GM23338 (cell line): ENCODE results near the gene TRHDE. TPM values are rescaled to one million over a fixed set of nuclear protein-coding genes. Genes with fewer than 3 reads are reported as not detected.

Experiments
- ATAC-seq: fragments of 200-7000 bp; cut with Tn5 transposase; 3 replicates; pipeline ENCODE4 v1.9.1; 2020
- DNase-seq: peaks from one replicate; pipeline ENCODE4 v3.0.0-alpha.2; 2015; ENCODE audit warnings: low spot score
- H2AFZ ChIP-seq: fragments of 200-600 bp; sonication (generic); 2 replicates; pipeline ENCODE4 v1.8.0; 2016; ENCODE audit warnings: antibody characterized with exemption, mild to moderate bottlenecking, moderate library complexity
- H3F3A ChIP-seq: fragments of 200-600 bp; sonication (generic); replicated peaks from 2 replicates; pipeline ENCODE4 v1.8.0; 2017; ENCODE audit warnings: antibody characterized with exemption, mixed run types, low read depth
- H3K27ac ChIP-seq: fragments of 200-600 bp; sonication (generic); 2 replicates; pipeline ENCODE4 v1.6.1; 2016; ENCODE audit warnings: low read depth
- H3K27me3 ChIP-seq: fragments of 200-600 bp; sonication (generic); 2 replicates; pipeline ENCODE4 v1.8.0; 2016; ENCODE audit warnings: mild to moderate bottlenecking, mixed run types, moderate library complexity; ENCODE audit not compliant: insufficient read depth
- H3K36me3 ChIP-seq: fragments of 200-600 bp; sonication (generic); 2 replicates; pipeline ENCODE4 v1.8.0; 2016; ENCODE audit warnings: mild to moderate bottlenecking; ENCODE audit not compliant: insufficient read depth
- H3K4me1 ChIP-seq: fragments of 200-600 bp; sonication (generic); 2 replicates; pipeline ENCODE4 v1.8.0; 2016; ENCODE audit warnings: mild to moderate bottlenecking, moderate library complexity; ENCODE audit not compliant: insufficient read depth
- H3K4me2 ChIP-seq: fragments of 200-600 bp; sonication (generic); 2 replicates; pipeline ENCODE4 v1.7.1; 2017; ENCODE audit warnings: mixed run types
- H3K4me3 ChIP-seq: fragments of 200-600 bp; sonication (generic); 2 replicates; pipeline ENCODE4 v1.6.1; 2016; ENCODE audit warnings: mixed run types
- H3K79me2 ChIP-seq: fragments of 200-600 bp; sonication (generic); replicated peaks from 2 replicates; pipeline ENCODE4 v1.8.0; 2017; ENCODE audit warnings: mild to moderate bottlenecking; ENCODE audit not compliant: insufficient read depth
- H3K9me2 ChIP-seq: fragments of 200-600 bp; sonication (generic); 2 replicates; pipeline ENCODE4 v1.8.0; 2017; ENCODE audit not compliant: insufficient read depth
- H4K20me1 ChIP-seq: fragments of 200-600 bp; sonication (generic); replicated peaks from 2 replicates; pipeline ENCODE4 v1.8.0; 2017; ENCODE audit warnings: mild to moderate bottlenecking; ENCODE audit not compliant: insufficient read depth
- H3K27ac Mint-ChIP-seq: 2 replicates; pipeline ENCODE4 v1.8.0; 2020; ENCODE audit warnings: inconsistent platforms, mild to moderate bottlenecking, moderate library complexity, mixed read lengths
- H3K27me3 Mint-ChIP-seq: 3 replicates; pipeline ENCODE4 v1.8.0; 2022; ENCODE audit warnings: low read depth, mild to moderate bottlenecking, moderate library complexity, mixed read lengths, inconsistent platforms; ENCODE audit not compliant: insufficient read depth, poor library complexity
- H3K36me3 Mint-ChIP-seq: 3 replicates; pipeline ENCODE4 v1.8.0; 2021; ENCODE audit warnings: low read depth, mild to moderate bottlenecking, inconsistent platforms, moderate library complexity, mixed read lengths
- H3K4me1 Mint-ChIP-seq: 3 replicates; pipeline ENCODE4 v1.8.0; 2020; ENCODE audit warnings: mild to moderate bottlenecking, inconsistent platforms, mixed read lengths
- H3K4me3 Mint-ChIP-seq: 3 replicates; pipeline ENCODE4 v1.8.0; 2021; ENCODE audit warnings: moderate library complexity, mild to moderate bottlenecking, inconsistent platforms, mixed read lengths
- H3K9me3 Mint-ChIP-seq: 3 replicates; pipeline ENCODE4 v1.8.0; 2020; ENCODE audit warnings: moderate library complexity, mild to moderate bottlenecking, inconsistent platforms, mixed read lengths
- CREB1 ChIP-seq: fragments of 250-450 bp; sonication (Bioruptor Pico); IDR thresholded peaks from 2 replicates; pipeline ENCODE4 v1.5.0; 2020; ENCODE audit warnings: low read depth, mild to moderate bottlenecking, moderate library complexity
- CTCF ChIP-seq, 2 experiments: fragments of 200-600 bp in 1 of 2; sonication (generic) in 1 of 2; conservative IDR thresholded peaks; 2 replicates each; pipeline versions ENCODE4 v1.5.1 to v1.6.1; 2016 to 2017; ENCODE audit warnings: antibody characterized with exemption in 2 of 2, low read depth in 2 of 2, mild to moderate bottlenecking in 2 of 2, moderate library complexity in 1 of 2
- ETS1 ChIP-seq: IDR thresholded peaks from 2 replicates; pipeline ENCODE4 v1.6.1; 2016; ENCODE audit warnings: antibody characterized with exemption
- EZH2 ChIP-seq: fragments of 200-600 bp; sonication (generic); IDR thresholded peaks from one replicate; pipeline ENCODE4 v1.8.0; 2017; ENCODE audit warnings: antibody characterized with exemption, mild to moderate bottlenecking, low read depth; ENCODE audit not compliant: unreplicated experiment
- EZH2phosphoT487 ChIP-seq: fragments of 200-600 bp; sonication (generic); IDR thresholded peaks from one replicate; pipeline ENCODE4 v1.8.1; 2018; ENCODE audit warnings: antibody characterized with exemption; ENCODE audit not compliant: unreplicated experiment
- JUNB ChIP-seq: IDR thresholded peaks from one replicate; pipeline ENCODE4 v1.6.1; 2016; ENCODE audit warnings: antibody characterized with exemption; ENCODE audit not compliant: unreplicated experiment
- POLR2AphosphoS5 ChIP-seq: IDR thresholded peaks from 2 replicates; pipeline ENCODE4 v1.6.1; 2016; ENCODE audit warnings: antibody characterized with exemption, low read depth
- REST ChIP-seq: IDR thresholded peaks from one replicate; pipeline ENCODE4 v1.6.1; 2018; ENCODE audit warnings: antibody characterized with exemption; ENCODE audit not compliant: unreplicated experiment
- STAT1 ChIP-seq: IDR thresholded peaks from one replicate; pipeline ENCODE4 v1.6.1; 2016; ENCODE audit warnings: antibody characterized with exemption; ENCODE audit not compliant: unreplicated experiment
- ZNF331 ChIP-seq: fragments of 250-450 bp; sonication (Bioruptor Pico); IDR thresholded peaks from 2 replicates; pipeline ENCODE4 v1.5.0; 2020; ENCODE audit warnings: low read depth, mild to moderate bottlenecking, moderate library complexity
- ZNF462 ChIP-seq: fragments of 250-450 bp; sonication (Bioruptor Pico); IDR thresholded peaks from 2 replicates; pipeline ENCODE4 v1.5.0; 2020; ENCODE audit warnings: mild to moderate bottlenecking, moderate library complexity
- polyA plus RNA-seq: library from polyadenylated mRNA; unstranded; fragments of >200 nt; fragmentation: Nextera tagmentation; extraction: Ambion mirVana; gene quantifications from 2 replicates; pipeline ENCODE4 v1.2.1, GENCODE V29; 2016
- total RNA-seq: library from RNA; depleted of rRNA; stranded (reverse); fragments of >200 nt; shearing (Covaris generic); gene quantifications from 2 replicates; pipeline ENCODE4 v1.2.3, GENCODE V29; 2014

The TRHDE gene
- total and polyA plus RNA-seq, 2 experiments from 2014 or later = 1.3 to 7.7 TPM

- no peak for TF ChIP-seq ZNF462 (CRISPR knock-in tag)
- no peak for TF ChIP-seq EZH2phosphoT487
These were observed 271.8 kb downstream of the TRHDE start (continued) for GRCh38 chr12:72543777-72544467.

- DNase-seq = no peak
- no peak for TF ChIP-seq CTCF (conservative IDR thresholded peaks at IDR 0.05; ENCODE audit: low read depth in 2 of 2)
- TF ChIP-seq STAT1 = no peak
- no peak for TF ChIP-seq JUNB
- no peak for TF ChIP-seq ETS1
- no peak for TF ChIP-seq POLR2AphosphoS5
- TF ChIP-seq ZNF331 = no peak
- TF ChIP-seq REST = no peak
- TF ChIP-seq CREB1 (CRISPR knock-in tag) = no peak
- no peak for TF ChIP-seq EZH2
These were observed 273.9 kb downstream of the TRHDE start for GRCh38 chr12:72546106-72546505.

More at GRCh38 chr12:72546106-72546505, 273.9 kb downstream of the TRHDE start:
- no peaks in the 10 kb centered on the region for H3F3A ChIP-seq
- no peaks in the 10 kb centered on the region for H3K27me3 Mint-ChIP-seq
- H3K27ac ChIP-seq = no peak overlapping the region
- no peak overlapping the region for H3K4me2 ChIP-seq
- no peaks in the 10 kb centered on the region for H3K27me3 ChIP-seq
- no peak overlapping the region for H3K27ac Mint-ChIP-seq
- no peaks in the 10 kb centered on the region for H4K20me1 ChIP-seq
- no peaks in the 10 kb centered on the region for H3K9me2 ChIP-seq
- H3K9me3 Mint-ChIP-seq = no peaks in the 10 kb centered on the region
- H3K4me3 Mint-ChIP-seq = no peak overlapping the region
- no peak for ATAC-seq
- H3K36me3 ChIP-seq = no peaks in the 10 kb centered on the region
- H3K4me1 Mint-ChIP-seq = peaks cover 11% of the 10 kb centered on the region; the same call in 2 of the 3 replicates
- no peak overlapping the region for H2AFZ ChIP-seq
- no peaks in the 10 kb centered on the region for H3K36me3 Mint-ChIP-seq
- H3K4me3 ChIP-seq = no peak overlapping the region
- no peaks in the 10 kb centered on the region for H3K79me2 ChIP-seq
- peaks cover 6% of the 10 kb centered on the region; the same call in 1 of the 2 replicates for H3K4me1 ChIP-seq
